Mesenchymal stem cell (in vitro differentiated cells and primary cell): ENCODE results near the gene TRIM66. TPM values are rescaled to one million over a fixed set of nuclear protein-coding genes. Genes with fewer than 3 reads are reported as not detected.

Experiments used
- DNase-seq: peaks from one replicate; pipeline ENCODE4 v3.0.0-alpha.2; 2013
- H2AFZ ChIP-seq: one replicate; pipeline ENCODE4 v1.6.1; 2013; ENCODE audit warnings: low read depth, mild to moderate bottlenecking, control low read depth, inconsistent platforms, low read length, moderate library complexity
- H2AK5ac ChIP-seq: 2 replicates; pipeline ENCODE4 v1.6.1; 2013; ENCODE audit warnings: low read length, moderate library complexity, mild to moderate bottlenecking, inconsistent platforms; ENCODE audit not compliant: severe bottlenecking
- H2BK120ac ChIP-seq: one replicate; pipeline ENCODE4 v1.6.1; 2013; ENCODE audit warnings: low read depth, mild to moderate bottlenecking, inconsistent platforms, low read length, moderate library complexity
- H2BK12ac ChIP-seq, 2 experiments: one replicate each; pipeline ENCODE4 v1.6.1; 2013; ENCODE audit warnings: inconsistent platforms in 2 of 2, low read length in 2 of 2, mild to moderate bottlenecking in 2 of 2, moderate library complexity in 2 of 2, control low read depth in 1 of 2
- H2BK15ac ChIP-seq: one replicate; pipeline ENCODE4 v1.6.1; 2013; ENCODE audit warnings: mild to moderate bottlenecking, low read depth, inconsistent platforms; ENCODE audit not compliant: poor library complexity, severe bottlenecking
- H2BK5ac ChIP-seq: 2 replicates; pipeline ENCODE4 v1.6.1; 2013; ENCODE audit warnings: low read depth, mild to moderate bottlenecking, low read length, control low read depth, inconsistent platforms; ENCODE audit not compliant: poor library complexity, severe bottlenecking
- H3K14ac ChIP-seq, 2 experiments: one replicate each; pipeline ENCODE4 v1.6.1; 2013; ENCODE audit warnings: inconsistent platforms in 2 of 2, low read length in 2 of 2, control low read depth in 1 of 2, mild to moderate bottlenecking in 1 of 2, moderate library complexity in 1 of 2
- H3K18ac ChIP-seq, 2 experiments: one replicate each; pipeline ENCODE4 v1.6.1; 2013; ENCODE audit warnings: inconsistent platforms in 2 of 2, low read length in 2 of 2, control low read depth in 1 of 2, low read depth in 1 of 2, mild to moderate bottlenecking in 1 of 2
- H3K23ac ChIP-seq, 2 experiments: one replicate each; pipeline ENCODE4 v1.6.1; 2013; ENCODE audit warnings: inconsistent platforms in 2 of 2, low read length in 2 of 2, mild to moderate bottlenecking in 2 of 2, moderate library complexity in 2 of 2, control low read depth in 1 of 2
- H3K27ac ChIP-seq: 2 replicates; pipeline ENCODE4 v1.5.1; 2013; ENCODE audit warnings: mild to moderate bottlenecking, moderate library complexity, low read length, control low read depth, inconsistent platforms; ENCODE audit not compliant: poor library complexity, severe bottlenecking
- H3K27me3 ChIP-seq, 2 experiments: 2 replicates each; pipeline versions ENCODE4 v1.6.1 to v1.7.0; 2013; ENCODE audit warnings: low read length in 2 of 2, mild to moderate bottlenecking in 2 of 2, moderate library complexity in 2 of 2, control low read depth in 1 of 2, inconsistent platforms in 1 of 2; ENCODE audit not compliant: control insufficient read depth in 1 of 2, insufficient read depth in 1 of 2
- H3K36me3 ChIP-seq, 2 experiments: 2 replicates each; pipeline versions ENCODE4 v1.6.1 to v1.7.0; 2013; ENCODE audit warnings: low read length in 2 of 2, control low read depth in 1 of 2, inconsistent platforms in 1 of 2, low read depth in 1 of 2, mild to moderate bottlenecking in 1 of 2; ENCODE audit not compliant: insufficient read depth in 2 of 2, control insufficient read depth in 1 of 2
- H3K4ac ChIP-seq, 2 experiments: one replicate each; pipeline ENCODE4 v1.6.1; 2013; ENCODE audit warnings: inconsistent platforms in 2 of 2, low read length in 2 of 2, mild to moderate bottlenecking in 2 of 2, moderate library complexity in 2 of 2, control low read depth in 1 of 2, low read depth in 1 of 2
- H3K4me1 ChIP-seq: 2 replicates; pipeline ENCODE4 v1.6.1; 2013; ENCODE audit warnings: low read depth, low read length, control low read depth; ENCODE audit not compliant: control insufficient read depth, insufficient read depth
- H3K4me2 ChIP-seq: 2 replicates; pipeline ENCODE4 v1.6.1; 2013; ENCODE audit warnings: low read length, mild to moderate bottlenecking, inconsistent platforms; ENCODE audit not compliant: poor library complexity, severe bottlenecking
- H3K4me3 ChIP-seq, 2 experiments: 2 replicates each; pipeline versions ENCODE4 v1.5.1 to v1.7.0; 2013; ENCODE audit warnings: low read length in 2 of 2, mild to moderate bottlenecking in 2 of 2, control low read depth in 1 of 2, low read depth in 1 of 2; ENCODE audit not compliant: insufficient read depth in 1 of 2
- H3K79me1 ChIP-seq: replicated peaks from 2 replicates; pipeline ENCODE4 v1.6.1; 2013; ENCODE audit warnings: mild to moderate bottlenecking, control low read depth, low read length, inconsistent platforms; ENCODE audit not compliant: poor library complexity, severe bottlenecking
- H3K9ac ChIP-seq: 2 replicates; pipeline ENCODE4 v1.7.0; 2013; ENCODE audit warnings: mild to moderate bottlenecking, low read length, moderate library complexity
- H3K9me3 ChIP-seq: 2 replicates; pipeline ENCODE4 v1.7.0; 2013; ENCODE audit warnings: mild to moderate bottlenecking, low read length; ENCODE audit not compliant: control insufficient read depth
- H4K8ac ChIP-seq: one replicate; pipeline ENCODE4 v1.6.1; 2013; ENCODE audit warnings: inconsistent platforms, mild to moderate bottlenecking, low read length, moderate library complexity
- H4K91ac ChIP-seq: one replicate; pipeline ENCODE4 v1.6.1; 2013; ENCODE audit warnings: mild to moderate bottlenecking, low read length, inconsistent platforms
- WGBS: methylation state at CpG from one replicate; pipeline ENCODE4 v1.1.7; 2013; ENCODE audit warnings: mixed read lengths; 5-methylcytosine and 5-hydroxymethylcytosine counted together
- polyA plus RNA-seq, 2 experiments: library from polyadenylated mRNA; stranded (reverse); fragments of 200-250 nt; gene quantifications; one replicate each; pipeline ENCODE4 v1.2.3, GENCODE V29; 2013

Gene TRIM66
- 1.8 TPM for polyA plus RNA-seq (2013, experiment 1 of 2)
- 1.9 TPM for polyA plus RNA-seq (2013, experiment 2 of 2)

DNA sequence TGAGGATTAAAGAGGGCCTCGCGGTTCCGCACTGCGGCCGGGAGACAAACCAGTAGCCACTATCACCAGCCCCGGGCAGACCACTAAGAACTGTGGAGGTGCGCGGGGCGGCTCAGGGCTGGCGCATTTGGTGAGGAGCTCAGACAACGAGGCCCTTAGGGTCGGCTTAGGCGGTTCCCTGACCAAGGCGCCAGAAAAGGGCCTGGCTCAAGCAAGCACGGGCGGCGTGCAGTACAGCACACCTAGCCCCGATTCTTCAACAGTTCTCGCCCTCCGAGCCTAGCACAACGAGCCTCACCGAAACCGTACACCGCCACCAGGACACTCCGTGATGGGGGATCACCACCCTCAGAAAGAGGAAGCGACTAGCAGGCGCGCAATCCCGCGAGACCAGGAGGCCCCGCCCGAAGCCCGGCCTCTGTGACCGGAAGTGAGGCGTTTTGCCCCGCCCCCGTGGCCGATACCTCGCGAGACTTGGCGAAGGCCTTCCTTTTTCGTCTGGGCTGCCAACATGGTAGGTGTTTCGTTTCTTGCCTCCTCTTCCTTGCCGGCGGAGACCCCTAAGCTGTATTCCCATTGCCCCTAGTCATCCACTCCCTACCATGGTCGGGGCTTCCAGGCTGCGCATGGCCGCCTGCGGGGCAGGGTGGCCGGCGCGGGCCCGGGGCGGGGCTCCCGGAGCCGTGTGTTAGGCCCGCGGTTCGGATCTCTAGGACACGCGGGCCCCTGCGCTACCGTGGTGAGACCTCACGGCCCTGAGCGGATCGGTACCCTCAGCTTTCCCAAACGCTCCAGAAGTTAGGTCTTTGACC is at the start of gene TRIM66, which contains the start of gene RPL27A:
Gene TRIM66 (minus strand): TSS at position 363 of the 812 bp plus-strand sequence. CDS start 10,391 bp downstream, outside the sequence.
Gene RPL27A (plus strand): TSS at position 490 of the 812 bp plus-strand sequence. CDS start 22 bp downstream, at position 512.
- H3K4me2 ChIP-seq, result peak within 1 kb of the TSS; percentile 91
- peak within 1 kb of the TSS; percentile 94 to 98 for H3K18ac ChIP-seq
- no peaks in the 10 kb centered on the region for H3K27me3 ChIP-seq
- peak within 1 kb of the TSS; percentile 92 for H2BK120ac ChIP-seq
- H4K8ac ChIP-seq, result peak within 1 kb of the TSS; percentile 98
- WGBS, result under 1% methylated on average over 67 of the region's 67 CpGs
- H3K4me1 ChIP-seq, result peaks cover 6% of the 10 kb centered on the region
- H2AFZ ChIP-seq, result peak within 1 kb of the TSS; percentile 43
- peaks cover 6% of the 10 kb centered on the region for H3K79me1 ChIP-seq
- peak within 1 kb of the TSS; percentile 91 for H3K27ac ChIP-seq
- peak within 1 kb of the TSS; percentile 100 for H3K9ac ChIP-seq
- peak within 1 kb of the TSS; percentile 88 for H4K91ac ChIP-seq
- peak; percentile 97 for DNase-seq
- peak within 1 kb of the TSS in 1 of 2 experiments; percentile 49 for H2BK12ac ChIP-seq
- H3K23ac ChIP-seq, result peak within 1 kb of the TSS in 1 of 2 experiments; percentile 32
- H2BK15ac ChIP-seq, result peak within 1 kb of the TSS; percentile 62
- peak within 1 kb of the TSS; percentile 93 to 99 for H3K4me3 ChIP-seq
- peaks cover 21 to 60% of the 10 kb centered on the region in 2 experiments for H3K36me3 ChIP-seq
- peak within 1 kb of the TSS; percentile 93 to 97 for H3K4ac ChIP-seq
- H3K14ac ChIP-seq, result peak within 1 kb of the TSS in 1 of 2 experiments; percentile 97
- H2BK5ac ChIP-seq, result peak within 1 kb of the TSS; percentile 88
- H3K9me3 ChIP-seq, result no peaks in the 10 kb centered on the region
- H2AK5ac ChIP-seq, result peak within 1 kb of the TSS; percentile 81

DNA sequence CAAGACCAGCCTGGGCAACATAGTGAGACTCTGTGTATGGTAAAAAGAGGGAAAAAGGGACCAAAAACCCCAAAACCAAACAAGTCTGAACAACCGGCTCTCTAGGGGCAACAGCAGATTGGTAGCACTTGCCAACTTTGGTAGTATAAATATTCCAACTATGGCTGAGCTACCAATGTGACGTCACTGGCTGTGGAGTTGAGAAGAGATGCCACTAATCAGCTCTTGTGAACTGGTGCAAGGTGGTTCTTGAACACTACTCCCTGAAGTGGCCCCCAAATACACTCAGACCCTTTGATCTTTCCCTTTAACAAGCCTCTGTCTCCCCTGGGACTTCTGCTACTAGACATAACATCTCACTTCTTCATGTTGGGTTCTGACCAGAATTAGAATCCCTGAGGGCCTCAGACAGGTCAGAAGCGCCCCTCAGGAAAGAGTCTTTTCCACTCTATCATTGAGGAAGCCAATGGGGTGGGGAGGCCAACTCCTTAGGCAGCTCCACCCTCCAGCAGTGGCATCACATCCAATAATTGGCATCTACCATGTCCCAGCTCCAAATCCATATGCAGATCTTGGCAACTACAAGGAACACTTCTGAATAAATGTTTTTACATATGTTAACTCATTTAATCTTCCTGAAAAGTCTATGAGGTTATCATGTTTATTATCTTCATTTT is 49.3 kb upstream of the TRIM66 start:
- no peak for DNase-seq
- no peaks in the 10 kb centered on the region for H3K27me3 ChIP-seq
- H3K4me3 ChIP-seq, result no peak overlapping the region
- H3K18ac ChIP-seq, result no peak overlapping the region
- H2BK12ac ChIP-seq, result no peak overlapping the region
- H3K9ac ChIP-seq, result no peak overlapping the region
- no peak overlapping the region for H3K4me2 ChIP-seq
- no peak overlapping the region for H2AK5ac ChIP-seq
- H2AFZ ChIP-seq, result no peak overlapping the region
- H3K79me1 ChIP-seq, result peaks cover 43% of the 10 kb centered on the region
- WGBS, result 100% methylated on average over 2 of the region's 3 CpGs
- H2BK5ac ChIP-seq, result no peak overlapping the region
- H3K4me1 ChIP-seq, result peaks cover 17% of the 10 kb centered on the region
- H3K9me3 ChIP-seq, result no peaks in the 10 kb centered on the region
- no peak overlapping the region for H4K8ac ChIP-seq
- H3K4ac ChIP-seq, result no peak overlapping the region
- no peak overlapping the region for H4K91ac ChIP-seq
- no peak overlapping the region for H2BK120ac ChIP-seq
- H3K27ac ChIP-seq, result no peak overlapping the region
- H2BK15ac ChIP-seq, result no peak overlapping the region
- no peak overlapping the region for H3K14ac ChIP-seq
- H3K36me3 ChIP-seq, result peaks cover 27 to 45% of the 10 kb centered on the region in 2 experiments
- no peak overlapping the region for H3K23ac ChIP-seq

GRCh38 chr11:8730697-8731020 is 48.2 kb upstream of the TRIM66 start:
- no peak overlapping the region for H2BK5ac ChIP-seq
- H2AFZ ChIP-seq, result no peak overlapping the region
- peaks cover 34 to 40% of the 10 kb centered on the region in 2 experiments for H3K36me3 ChIP-seq
- H3K4me1 ChIP-seq, result peaks cover 19% of the 10 kb centered on the region
- peak overlapping the region in 1 of 2 experiments; percentile 37 for H3K18ac ChIP-seq
- peaks cover 44% of the 10 kb centered on the region for H3K79me1 ChIP-seq
- H3K9ac ChIP-seq, result no peak overlapping the region
- no peak overlapping the region for H3K4me3 ChIP-seq
- WGBS, result 98% methylated on average over 23 of the region's 23 CpGs
- H3K23ac ChIP-seq, result no peak overlapping the region
- no peak overlapping the region for H2BK120ac ChIP-seq
- no peak overlapping the region for H2AK5ac ChIP-seq
- H4K91ac ChIP-seq, result peak overlapping the region; percentile 18
- H2BK15ac ChIP-seq, result no peak overlapping the region
- H3K27ac ChIP-seq, result no peak overlapping the region
- H3K4ac ChIP-seq, result no peak overlapping the region
- H4K8ac ChIP-seq, result no peak overlapping the region
- no peak overlapping the region for H3K4me2 ChIP-seq
- no peaks in the 10 kb centered on the region for H3K9me3 ChIP-seq
- no peak for DNase-seq
- no peak overlapping the region for H3K14ac ChIP-seq
- no peaks in the 10 kb centered on the region for H3K27me3 ChIP-seq
- no peak overlapping the region for H2BK12ac ChIP-seq
